Astrocyte (in vitro differentiated cells and primary cell): Measurements from ENCODE around the gene DYNLT4. TPM values are rescaled to one million over a fixed set of nuclear protein-coding genes. Genes with fewer than 3 reads are reported as not detected.

ENCODE experiments used
- DNase-seq: peaks from one replicate; pipeline ENCODE4 v3.0.0-alpha.2; 2010; ENCODE audit warnings: low read depth
- FAIRE-seq: peaks from 2 replicates; lab custom pipeline; 2011; peaks lifted over from hg19 to GRCh38; lab: Jason Lieb, UNC
- H2AFZ ChIP-seq: 2 replicates; pipeline ENCODE4 v1.6.0; 2012; ENCODE audit warnings: low read depth, low read length, inconsistent platforms
- H3K27ac ChIP-seq: 2 replicates; pipeline ENCODE4 v1.5.1; 2011; ENCODE audit warnings: low read depth, low read length, inconsistent platforms
- H3K27me3 ChIP-seq: 2 replicates; pipeline ENCODE4 v1.6.0; 2011; ENCODE audit warnings: low read length, inconsistent platforms; ENCODE audit not compliant: insufficient read depth
- H3K36me3 ChIP-seq: 2 replicates; pipeline ENCODE4 v1.5.1; 2011; ENCODE audit warnings: low read length, inconsistent platforms; ENCODE audit not compliant: insufficient read depth
- H3K4me1 ChIP-seq: 2 replicates; pipeline ENCODE4 v1.5.1; 2011; ENCODE audit warnings: low read length, inconsistent platforms; ENCODE audit not compliant: insufficient read depth
- H3K4me2 ChIP-seq: 2 replicates; pipeline ENCODE4 v1.6.0; 2012; ENCODE audit warnings: low read length, inconsistent platforms
- H3K4me3 ChIP-seq: 2 replicates; pipeline ENCODE4 v1.5.1; 2011; ENCODE audit warnings: low read depth, mild to moderate bottlenecking, low read length, inconsistent platforms; ENCODE audit not compliant: insufficient read depth
- H3K79me2 ChIP-seq: 2 replicates; pipeline ENCODE4 v1.6.0; 2012; ENCODE audit warnings: mild to moderate bottlenecking, low read length, inconsistent platforms; ENCODE audit not compliant: insufficient read depth
- H3K9ac ChIP-seq: 2 replicates; pipeline ENCODE4 v1.6.0; 2012; ENCODE audit warnings: mild to moderate bottlenecking, low read length, inconsistent platforms
- H3K9me3 ChIP-seq: 2 replicates; pipeline ENCODE4 v1.5.1; 2012; ENCODE audit warnings: low read depth, mild to moderate bottlenecking, low read length, inconsistent platforms; ENCODE audit not compliant: insufficient read depth
- H4K20me1 ChIP-seq: 2 replicates; pipeline ENCODE4 v1.6.0; 2012; ENCODE audit warnings: low read length, inconsistent platforms; ENCODE audit not compliant: insufficient read depth
- H3K27ac Mint-ChIP-seq: one replicate; pipeline ENCODE4 v1.8.0; 2021; ENCODE audit warnings: mild to moderate bottlenecking, mixed read lengths; ENCODE audit not compliant: unreplicated experiment
- H3K27me3 Mint-ChIP-seq: one replicate; pipeline ENCODE4 v1.8.0; 2021; ENCODE audit warnings: low read depth, mixed read lengths; ENCODE audit not compliant: unreplicated experiment
- H3K36me3 Mint-ChIP-seq: one replicate; pipeline ENCODE4 v1.8.0; 2021; ENCODE audit warnings: low read depth, mixed read lengths; ENCODE audit not compliant: unreplicated experiment
- H3K4me1 Mint-ChIP-seq: one replicate; pipeline ENCODE4 v1.8.0; 2021; ENCODE audit warnings: low read depth, mixed read lengths; ENCODE audit not compliant: unreplicated experiment
- H3K4me3 Mint-ChIP-seq: one replicate; pipeline ENCODE4 v1.8.0; 2021; ENCODE audit warnings: mild to moderate bottlenecking, moderate library complexity, mixed read lengths; ENCODE audit not compliant: unreplicated experiment
- H3K9me3 Mint-ChIP-seq: one replicate; pipeline ENCODE4 v1.8.0; 2021; ENCODE audit warnings: mild to moderate bottlenecking, mixed read lengths; ENCODE audit not compliant: unreplicated experiment
- CTCF ChIP-seq: IDR thresholded peaks from 2 replicates; pipeline ENCODE4 v1.5.1; 2011; ENCODE audit warnings: low read depth, mild to moderate bottlenecking, inconsistent platforms, low read length, moderate library complexity; ENCODE audit not compliant: insufficient read depth
- EZH2 ChIP-seq: IDR thresholded peaks from 2 replicates; pipeline ENCODE4 v1.6.1; 2012; ENCODE audit warnings: mild to moderate bottlenecking, low read length, inconsistent platforms; ENCODE audit not compliant: insufficient read depth
- total RNA-seq: library from RNA; stranded (reverse); gene quantifications from 2 replicates; pipeline ENCODE4 v1.2.1, GENCODE V29; 2021

DYNLT4 gene
- total RNA-seq, 1 donor from 2014 or later = 0.50 TPM

- H3K4me1 ChIP-seq = peaks cover 11% of the 10 kb centered on the region
- FAIRE-seq = no peak
- H4K20me1 ChIP-seq = no peaks in the 10 kb centered on the region
- H2AFZ ChIP-seq = no peak overlapping the region
- H3K79me2 ChIP-seq = no peaks in the 10 kb centered on the region
- DNase-seq = no peak
- Mint-ChIP-seq H3K27me3 (peaks cover 7% of the 10 kb centered on the region), H3K4me1 (peaks cover 2% of the 10 kb centered on the region), H3K9me3 (no peaks in the 10 kb centered on the region), H3K27ac (no peak overlapping the region), H3K4me3 (no peak overlapping the region), H3K36me3 (no peaks in the 10 kb centered on the region)
- TF ChIP-seq CTCF = no peak
- no peaks in the 10 kb centered on the region for H3K27me3 ChIP-seq
- no peak overlapping the region for H3K4me3 ChIP-seq
- no peak overlapping the region for H3K27ac ChIP-seq
- no peaks in the 10 kb centered on the region for H3K36me3 ChIP-seq
- no peak overlapping the region for H3K9ac ChIP-seq
- H3K9me3 ChIP-seq = no peaks in the 10 kb centered on the region
- H3K4me2 ChIP-seq = no peak overlapping the region
Measured at GRCh38 chr1:44790968-44791801, 16.0 kb downstream of the DYNLT4 start.

DNA sequence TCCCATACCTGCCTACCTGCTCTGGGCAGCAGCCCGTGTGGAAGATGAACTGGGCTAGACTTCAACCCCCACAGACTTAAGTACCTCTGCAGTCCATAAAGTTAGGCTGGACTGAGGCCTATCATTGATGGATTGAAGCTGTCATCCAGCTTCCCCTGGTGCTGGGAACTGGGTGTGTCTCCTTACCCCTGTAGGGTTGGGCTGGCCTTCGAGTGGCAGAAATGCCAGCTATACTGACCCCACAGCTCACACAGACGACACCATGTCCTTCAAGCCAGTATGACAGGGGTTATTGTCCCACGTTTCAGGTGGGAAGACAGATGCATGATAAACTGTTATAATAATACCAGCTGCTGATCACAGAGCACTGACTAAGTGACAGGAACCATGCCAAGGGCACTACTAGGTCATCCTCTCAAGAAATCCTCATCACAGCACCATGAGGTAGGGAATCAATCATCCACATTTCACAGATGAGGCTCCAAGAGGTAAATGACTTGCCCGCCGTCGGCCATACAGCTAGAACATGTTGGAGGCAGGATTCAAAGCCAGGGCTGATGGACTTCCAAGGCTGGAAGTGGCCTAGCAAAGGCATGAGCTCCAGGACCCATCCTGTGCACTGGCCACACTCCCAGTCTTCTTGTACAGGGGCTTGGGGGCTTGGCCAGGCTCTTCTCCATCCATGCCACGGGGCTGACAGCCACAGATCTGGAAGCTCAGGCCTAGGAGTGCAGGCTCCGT is 18.9 kb downstream of the DYNLT4 start, which contains the start of gene BEST4:
BEST4 (minus strand) TSS at position 51 of the 741 bp plus-strand sequence. CDS start 465 bp downstream, outside the sequence.
- H3K36me3 ChIP-seq = no peaks in the 10 kb centered on the region
- H3K4me2 ChIP-seq = no peak within 1 kb of the TSS
- H3K27me3 ChIP-seq = no peaks in the 10 kb centered on the region
- H3K4me1 ChIP-seq = peaks cover 26% of the 10 kb centered on the region
- H4K20me1 ChIP-seq = no peaks in the 10 kb centered on the region
- no peak within 1 kb of the TSS for H3K4me3 ChIP-seq
- TF ChIP-seq CTCF (no peak), EZH2 (no peak)
- no peak within 1 kb of the TSS for H2AFZ ChIP-seq
- H3K4me3 Mint-ChIP-seq = no peak within 1 kb of the TSS
- DNase-seq = no peak
- H3K9ac ChIP-seq = no peak within 1 kb of the TSS
- no peak within 1 kb of the TSS for H3K27ac Mint-ChIP-seq
- H3K27me3 Mint-ChIP-seq = peaks cover 16% of the 10 kb centered on the region
- H3K9me3 ChIP-seq = no peaks in the 10 kb centered on the region
- FAIRE-seq = no peak
- no peaks in the 10 kb centered on the region for H3K9me3 Mint-ChIP-seq
- no peaks in the 10 kb centered on the region for H3K79me2 ChIP-seq
- H3K4me1 Mint-ChIP-seq = no peaks in the 10 kb centered on the region
- peaks cover under 1% of the 10 kb centered on the region for H3K36me3 Mint-ChIP-seq
- H3K27ac ChIP-seq = no peak within 1 kb of the TSS
